Mucosa of gallbladder (tissue), 1 donor: ENCODE measurements around the gene KCNH1. TPM values are rescaled to one million over a fixed set of nuclear protein-coding genes. Genes with fewer than 3 reads are reported as not detected.
"Not testable (repeated sequence)": the region's sequence is repeated elsewhere in the genome, so short reads cannot be mapped to it uniquely, and the experiment has no call there.

Experiments
- DNase-seq: peaks from one replicate; pipeline ENCODE4 v3.0.0-alpha.2; 2020; ENCODE audit warnings: low spot score
- total RNA-seq: library from RNA; stranded (reverse); gene quantifications from one replicate; pipeline ENCODE4 v1.2.1, GENCODE V29; 2021
- donor health status: DM: no; HTN: no; CAD: no.

Gene KCNH1
- total RNA-seq, 1 donor from 2014 or later: 1.4 TPM

GRCh38 chr1:210688512-210689234, 445.3 kb downstream of the KCNH1 start:
- DNase-seq: no peak

GRCh38 chr1:210687582-210688279, 446.2 kb downstream of the KCNH1 start:
- DNase-seq: no peak

GRCh38 chr1:210686841-210687240, 447.1 kb downstream of the KCNH1 start:
- DNase-seq: no peak

GRCh38 chr1:210685295-210685650, 448.7 kb downstream of the KCNH1 start:
- no peak for DNase-seq

- no peak for DNase-seq
These were observed 449.3 kb downstream of the KCNH1 start for GRCh38 chr1:210684466-210685294.

GRCh38 chr1:210683403-210684047, 450.4 kb downstream of the KCNH1 start:
- DNase-seq: no peak

GRCh38 chr1:210681158-210681557, 452.8 kb downstream of the KCNH1 start:
- DNase-seq: no peak

GRCh38 chr1:210678306-210678705, 455.6 kb downstream of the KCNH1 start:
- no peak for DNase-seq

- DNase-seq: no peak
These were observed 456.4 kb downstream of the KCNH1 start for GRCh38 chr1:210677533-210677932.

- no peak for DNase-seq
These were observed 457.4 kb downstream of the KCNH1 start for GRCh38 chr1:210676539-210676938.

- no peak for DNase-seq
These were observed 459.8 kb downstream of the KCNH1 start for GRCh38 chr1:210674151-210674550.

GRCh38 chr1:210669951-210670350, 464.0 kb downstream of the KCNH1 start:
- DNase-seq: no peak

- DNase-seq: no peak
These were observed 470.0 kb downstream of the KCNH1 start for GRCh38 chr1:210663730-210664573.

GRCh38 chr1:210662291-210663050, 471.5 kb downstream of the KCNH1 start:
- DNase-seq: no peak

- not testable (repeated sequence) for DNase-seq
These were observed 472.4 kb downstream of the KCNH1 start for GRCh38 chr1:210661520-210661919.

- no peak for DNase-seq
These were observed 476.1 kb downstream of the KCNH1 start for GRCh38 chr1:210657806-210658205.

- no peak for DNase-seq
These were observed 478.4 kb downstream of the KCNH1 start for GRCh38 chr1:210655511-210655910.

GRCh38 chr1:210654176-210654981, 479.6 kb downstream of the KCNH1 start:
- DNase-seq: no peak

- no peak for DNase-seq
These were observed 480.2 kb downstream of the KCNH1 start for GRCh38 chr1:210653771-210654170.
